Measurements from ENCODE around the gene TANGO2.
A peak's percentile ranks its signal among the peaks of the same experiment; 100 is the strongest.
"Not testable (repeated sequence)": the region's sequence is repeated elsewhere in the genome, so short reads cannot be mapped to it uniquely, and the experiment has no call there.

Gene TANGO2

GRCh38 chr22:20064545-20065262 is 43.8 kb downstream of the TANGO2 start:
- no peak for DNase-seq (ENCODE audit: low read depth)

GRCh38 chr22:20065896-20066616 is 45.1 kb downstream of the TANGO2 start:
- DNase-seq (ENCODE audit: low read depth) = no peak

DNA sequence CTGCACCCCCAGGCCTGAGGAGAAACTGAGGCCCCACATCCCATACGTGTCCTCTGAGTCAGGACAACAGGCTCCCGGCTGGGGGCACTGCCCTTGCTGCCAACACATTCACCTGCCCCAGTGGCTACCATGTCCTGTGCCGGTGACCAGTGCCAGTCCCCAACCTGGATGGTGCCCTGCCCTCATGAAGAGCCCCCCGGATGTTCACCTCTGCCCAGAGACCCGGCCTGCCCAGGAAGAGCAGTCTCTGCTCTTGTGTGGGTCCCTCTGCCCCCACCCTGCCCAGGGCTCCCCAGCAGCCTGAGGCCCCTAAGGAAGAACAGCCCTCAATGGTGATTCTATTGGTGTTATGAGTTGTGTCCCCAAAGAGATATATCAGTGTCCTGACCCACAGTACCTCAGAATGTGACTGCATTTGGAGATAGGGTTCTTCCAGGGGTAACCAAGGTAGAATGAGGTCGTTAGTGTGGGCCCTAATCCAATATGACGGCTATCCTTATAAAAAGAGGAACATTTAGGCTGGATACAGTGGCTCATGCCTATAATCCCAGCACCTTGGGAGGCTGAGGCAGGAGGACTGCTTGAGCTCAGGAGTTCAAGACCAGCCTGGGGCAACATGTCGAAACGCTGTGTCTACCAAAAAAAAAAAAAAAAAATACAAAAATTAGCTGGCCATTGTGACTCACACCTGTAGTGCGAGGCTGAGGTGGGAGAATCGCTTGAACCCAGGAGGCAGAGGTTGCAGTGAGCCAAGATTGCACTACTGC is 45.9 kb downstream of the TANGO2 start:
- DNase-seq (ENCODE audit: low read depth) = no peak

DNA sequence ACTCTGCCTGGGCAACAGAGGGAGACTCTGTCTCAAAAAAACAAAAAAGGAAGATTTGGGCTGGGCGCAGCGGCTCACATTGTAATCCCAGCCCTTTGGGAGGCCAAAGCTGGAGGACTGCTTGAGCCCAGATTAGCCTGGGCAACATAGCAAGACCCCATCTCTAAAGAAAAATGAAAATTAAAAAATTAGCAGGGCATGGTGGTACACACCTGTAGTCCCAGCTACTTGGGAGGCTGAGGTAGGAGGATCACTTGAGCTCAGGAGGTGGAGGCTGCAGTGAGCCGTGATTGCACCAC is 46.4 kb downstream of the TANGO2 start:
- not testable (repeated sequence) for DNase-seq (ENCODE audit: low read depth)

GRCh38 chr22:20068640-20069039 is 47.7 kb downstream of the TANGO2 start:
- DNase-seq (ENCODE audit: low read depth) = no peak

- no peak for DNase-seq (ENCODE audit: low read depth)
Observed at GRCh38 chr22:20069331-20070042, 48.6 kb downstream of the TANGO2 start.

- DNase-seq (ENCODE audit: low read depth) = no peak
Observed at GRCh38 chr22:20071524-20071972, 50.6 kb downstream of the TANGO2 start.

DNA sequence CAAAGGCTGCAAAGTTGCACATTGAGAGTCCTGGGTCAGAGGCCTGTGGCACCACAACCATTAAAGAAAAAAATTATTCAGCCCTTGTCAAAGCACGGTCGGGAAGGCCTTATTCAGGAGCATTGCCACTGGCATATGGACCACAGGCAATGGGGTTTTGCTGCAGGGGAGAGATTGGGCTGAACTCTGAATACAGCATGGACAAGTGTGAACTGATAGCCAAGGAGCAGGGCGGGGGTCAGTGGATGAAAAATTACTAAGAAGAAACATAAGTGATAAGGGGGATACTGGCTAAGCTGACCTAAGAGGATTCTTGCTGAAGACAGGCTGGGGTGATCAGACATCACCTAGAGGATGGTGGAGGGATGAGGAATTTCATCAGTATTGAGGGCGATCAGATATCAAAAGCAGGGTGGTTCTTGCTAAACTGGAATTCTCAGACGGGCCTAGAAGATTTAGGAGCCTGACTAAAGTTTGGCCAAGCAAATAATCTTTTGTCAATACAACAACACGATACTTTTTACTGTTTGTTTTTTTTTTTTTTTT is 55.8 kb downstream of the TANGO2 start:
- DNase-seq (ENCODE audit: low read depth) = no peak

DNA sequence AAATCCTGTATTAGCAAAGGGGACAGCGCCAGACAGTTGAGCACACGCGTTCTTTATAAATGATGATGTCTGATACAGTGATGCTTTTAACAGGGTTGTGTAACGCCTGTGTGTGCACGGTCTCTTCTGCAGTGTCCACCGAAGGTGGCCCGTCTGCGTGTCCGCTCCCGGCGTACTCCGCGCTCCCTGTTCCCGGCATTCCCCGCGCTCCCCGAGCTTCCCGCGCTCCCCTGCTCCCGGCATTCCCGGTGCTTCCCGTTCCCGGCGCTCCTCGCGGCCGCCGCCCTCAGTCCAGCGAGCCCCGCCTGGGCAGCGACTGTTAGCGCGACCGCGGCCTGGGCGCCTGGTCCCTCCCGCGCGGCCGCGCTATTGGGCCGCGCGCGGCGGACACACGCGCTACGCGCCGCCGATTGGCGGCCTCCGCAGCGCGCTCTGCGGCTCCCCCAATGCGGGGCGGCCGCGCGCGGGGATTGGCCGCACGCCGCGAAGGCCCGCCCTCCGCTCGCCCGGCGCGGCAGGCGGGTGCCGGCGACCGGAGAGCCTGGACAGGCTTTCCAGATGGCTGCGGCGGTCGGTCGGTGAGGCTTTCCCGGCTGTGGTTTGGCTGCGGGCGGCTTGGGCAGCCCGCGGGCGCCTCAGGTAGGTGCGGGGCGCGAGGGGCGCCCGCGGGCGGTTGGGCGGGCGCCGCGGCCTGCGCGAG is 59.0 kb downstream of the TANGO2 start, which contains the start of gene DGCR8:
Gene DGCR8 (plus strand): TSS at position 497 of the 700 bp plus-strand sequence. CDS start 5,723 bp downstream, outside the sequence.
- peak; percentile 49 for DNase-seq (ENCODE audit: low read depth)

GRCh38 chr22:20080445-20080775 is 59.5 kb downstream of the TANGO2 start:
- DNase-seq (ENCODE audit: low read depth) = peak; percentile 66

- no peak for DNase-seq (ENCODE audit: low read depth)
Observed at GRCh38 chr22:20080776-20081654, 60.1 kb downstream of the TANGO2 start.

DNA sequence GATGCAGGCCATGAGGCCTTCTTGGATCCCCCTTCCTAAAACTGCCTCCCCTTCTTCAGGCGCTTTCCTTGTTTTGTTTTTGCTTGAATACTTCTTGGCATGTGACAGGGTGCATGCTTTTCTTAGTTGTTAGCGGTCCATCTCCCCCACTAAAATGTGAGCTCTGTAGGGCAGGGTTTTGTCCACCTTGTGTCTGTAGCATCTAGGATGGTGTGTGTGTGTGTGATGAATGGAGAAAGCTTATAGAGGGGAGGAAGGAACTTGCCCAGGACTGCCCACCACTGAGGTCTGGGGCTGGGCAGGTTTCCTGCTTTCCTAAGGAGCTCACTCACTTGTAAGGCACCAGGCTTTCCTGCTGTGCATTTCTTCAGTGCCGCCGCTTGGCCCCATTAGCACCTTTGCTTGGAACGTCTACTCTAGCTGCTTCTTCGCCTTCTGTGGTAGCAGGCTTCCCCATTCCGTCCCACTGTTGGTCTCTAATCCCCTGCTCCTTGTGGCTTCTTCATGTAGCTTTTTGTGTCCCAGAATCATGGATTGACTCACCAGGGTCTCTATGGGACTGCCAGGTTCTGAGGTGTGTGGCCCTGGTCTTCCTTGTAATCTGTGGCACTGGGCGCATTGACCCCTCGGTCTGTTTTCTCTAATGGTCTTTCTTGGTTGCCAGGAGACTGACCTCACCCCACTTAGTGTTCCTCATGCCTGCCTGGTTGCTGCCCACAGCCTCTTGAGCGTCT is 62.4 kb downstream of the TANGO2 start:
- no peak for DNase-seq (ENCODE audit: low read depth)

- no peak for DNase-seq (ENCODE audit: low read depth)
Observed at GRCh38 chr22:20083891-20084546, 63.1 kb downstream of the TANGO2 start.

GRCh38 chr22:20084547-20085413 is 63.9 kb downstream of the TANGO2 start:
- DNase-seq (ENCODE audit: low read depth) = no peak

- no peak for DNase-seq (ENCODE audit: low read depth)
Observed at GRCh38 chr22:20085651-20086050, 64.7 kb downstream of the TANGO2 start.

DNA sequence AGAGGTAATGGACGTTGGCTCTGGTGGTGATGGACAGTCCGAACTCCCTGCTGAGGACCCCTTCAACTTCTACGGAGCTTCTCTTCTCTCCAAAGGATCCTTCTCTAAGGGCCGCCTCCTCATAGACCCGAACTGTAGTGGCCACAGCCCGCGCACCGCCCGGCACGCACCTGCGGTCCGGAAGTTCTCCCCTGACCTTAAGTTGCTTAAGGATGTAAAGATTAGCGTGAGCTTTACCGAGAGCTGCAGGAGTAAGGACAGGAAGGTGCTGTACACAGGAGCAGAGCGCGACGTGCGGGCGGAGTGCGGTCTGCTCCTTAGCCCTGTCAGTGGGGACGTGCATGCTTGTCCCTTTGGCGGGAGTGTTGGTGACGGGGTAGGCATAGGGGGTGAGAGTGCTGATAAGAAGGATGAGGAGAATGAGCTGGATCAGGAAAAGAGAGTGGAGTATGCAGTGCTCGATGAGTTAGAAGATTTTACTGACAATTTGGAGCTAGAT is 65.2 kb downstream of the TANGO2 start:
- no peak for DNase-seq (ENCODE audit: low read depth)

DNA sequence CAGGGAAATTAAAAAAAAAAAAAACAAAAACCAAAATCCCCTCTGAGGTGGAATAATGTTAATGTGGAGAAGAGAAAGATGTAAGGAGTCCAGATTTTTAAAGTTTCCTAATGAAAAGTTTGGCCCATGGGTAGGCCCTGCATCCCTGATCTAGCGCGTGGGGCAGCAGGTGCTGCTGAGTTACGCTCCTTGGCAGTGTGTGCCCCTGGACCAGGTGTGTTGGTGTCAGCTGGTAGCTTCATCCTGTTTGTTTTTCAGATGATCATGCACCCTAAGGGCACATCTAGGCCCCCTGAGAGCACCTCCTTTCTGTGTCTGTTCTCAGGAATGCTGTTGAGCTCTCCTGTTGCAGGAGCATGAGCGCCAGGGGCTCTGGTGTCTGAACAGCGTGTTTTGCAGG is 65.9 kb downstream of the TANGO2 start:
- no peak for DNase-seq (ENCODE audit: low read depth)

Data from stimulated activated CD4-positive, alpha-beta T cell treated with anti-CD3 and anti-CD28 coated beads, Interleukin-2, amount 100 ng/mL, for 4 hours (primary cell).